ENCODE data around the gene PDE2A. TPM values are rescaled to one million over a fixed set of nuclear protein-coding genes. Genes with fewer than 3 reads are reported as not detected.
"Not testable (repeated sequence)": the region's sequence is repeated elsewhere in the genome, so short reads cannot be mapped to it uniquely, and the experiment has no call there.

PDE2A gene
- total RNA-seq, 1 experiment from 2014 or later, result 3.7 TPM

DNA sequence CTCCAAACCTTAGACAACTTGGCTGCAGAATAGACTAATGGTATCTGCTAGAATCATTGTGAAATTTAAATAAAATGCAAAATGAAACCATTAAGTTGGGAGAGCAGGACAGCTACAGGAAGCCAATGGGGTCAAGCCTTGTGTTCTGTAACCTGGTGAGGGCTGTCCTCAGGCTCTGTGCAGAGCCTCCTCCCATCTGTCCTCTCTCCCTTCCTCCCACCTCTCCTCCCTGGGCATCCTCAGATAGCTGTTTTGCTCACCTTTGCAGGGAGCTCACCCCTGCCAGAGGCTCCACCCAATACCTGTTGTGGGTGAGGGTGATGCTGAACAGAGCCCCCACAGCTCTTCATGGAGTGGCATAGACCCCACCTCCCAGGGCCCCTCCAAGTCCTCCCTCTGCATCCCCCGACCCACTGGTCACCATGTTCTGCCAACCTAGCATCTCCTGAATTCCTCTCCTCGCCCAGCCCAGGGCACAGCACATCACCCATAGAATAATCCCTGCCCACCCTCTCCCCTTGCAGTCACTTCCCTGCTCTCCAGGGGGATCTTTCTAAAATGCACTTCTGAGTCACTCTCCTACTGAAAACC is 100.3 kb downstream of the PDE2A start (continued):
- no peak for TF ChIP-seq NFYB (CRISPR knock-in tag; conservative IDR thresholded peaks at IDR 0.05; ENCODE audit: low read depth)
- TF ChIP-seq FOXK1 (CRISPR knock-in tag; IDR thresholded peaks at IDR 0.05), result no peak
- TF ChIP-seq ZNF416 (CRISPR knock-in tag; IDR thresholded peaks at IDR 0.05), result no peak
- TF ChIP-seq JUN (CRISPR knock-in tag; IDR thresholded peaks at IDR 0.05), result no peak
- no peak for TF ChIP-seq NR3C1 (CRISPR knock-in tag; conservative IDR thresholded peaks at IDR 0.05; ENCODE audit: low read depth)
- no peak for TF ChIP-seq NFE2L1 (CRISPR knock-in tag; IDR thresholded peaks at IDR 0.05)
- no peak for TF ChIP-seq SMAD4 (CRISPR knock-in tag; IDR thresholded peaks at IDR 0.05)
- no peak for TF ChIP-seq IRF2 (CRISPR knock-in tag; IDR thresholded peaks at IDR 0.05; ENCODE audit: borderline replicate concordance, low read depth)
- TF ChIP-seq SOX15 (CRISPR knock-in tag; IDR thresholded peaks at IDR 0.05), result no peak
- TF ChIP-seq, protein P1, sequence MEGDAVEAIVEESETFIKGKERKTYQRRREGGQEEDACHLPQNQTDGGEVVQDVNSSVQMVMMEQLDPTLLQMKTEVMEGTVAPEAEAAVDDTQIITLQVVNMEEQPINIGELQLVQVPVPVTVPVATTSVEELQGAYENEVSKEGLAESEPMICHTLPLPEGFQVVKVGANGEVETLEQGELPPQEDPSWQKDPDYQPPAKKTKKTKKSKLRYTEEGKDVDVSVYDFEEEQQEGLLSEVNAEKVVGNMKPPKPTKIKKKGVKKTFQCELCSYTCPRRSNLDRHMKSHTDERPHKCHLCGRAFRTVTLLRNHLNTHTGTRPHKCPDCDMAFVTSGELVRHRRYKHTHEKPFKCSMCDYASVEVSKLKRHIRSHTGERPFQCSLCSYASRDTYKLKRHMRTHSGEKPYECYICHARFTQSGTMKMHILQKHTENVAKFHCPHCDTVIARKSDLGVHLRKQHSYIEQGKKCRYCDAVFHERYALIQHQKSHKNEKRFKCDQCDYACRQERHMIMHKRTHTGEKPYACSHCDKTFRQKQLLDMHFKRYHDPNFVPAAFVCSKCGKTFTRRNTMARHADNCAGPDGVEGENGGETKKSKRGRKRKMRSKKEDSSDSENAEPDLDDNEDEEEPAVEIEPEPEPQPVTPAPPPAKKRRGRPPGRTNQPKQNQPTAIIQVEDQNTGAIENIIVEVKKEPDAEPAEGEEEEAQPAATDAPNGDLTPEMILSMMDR (IDR thresholded peaks at IDR 0.05), result no peak
- TF ChIP-seq, protein P2, sequence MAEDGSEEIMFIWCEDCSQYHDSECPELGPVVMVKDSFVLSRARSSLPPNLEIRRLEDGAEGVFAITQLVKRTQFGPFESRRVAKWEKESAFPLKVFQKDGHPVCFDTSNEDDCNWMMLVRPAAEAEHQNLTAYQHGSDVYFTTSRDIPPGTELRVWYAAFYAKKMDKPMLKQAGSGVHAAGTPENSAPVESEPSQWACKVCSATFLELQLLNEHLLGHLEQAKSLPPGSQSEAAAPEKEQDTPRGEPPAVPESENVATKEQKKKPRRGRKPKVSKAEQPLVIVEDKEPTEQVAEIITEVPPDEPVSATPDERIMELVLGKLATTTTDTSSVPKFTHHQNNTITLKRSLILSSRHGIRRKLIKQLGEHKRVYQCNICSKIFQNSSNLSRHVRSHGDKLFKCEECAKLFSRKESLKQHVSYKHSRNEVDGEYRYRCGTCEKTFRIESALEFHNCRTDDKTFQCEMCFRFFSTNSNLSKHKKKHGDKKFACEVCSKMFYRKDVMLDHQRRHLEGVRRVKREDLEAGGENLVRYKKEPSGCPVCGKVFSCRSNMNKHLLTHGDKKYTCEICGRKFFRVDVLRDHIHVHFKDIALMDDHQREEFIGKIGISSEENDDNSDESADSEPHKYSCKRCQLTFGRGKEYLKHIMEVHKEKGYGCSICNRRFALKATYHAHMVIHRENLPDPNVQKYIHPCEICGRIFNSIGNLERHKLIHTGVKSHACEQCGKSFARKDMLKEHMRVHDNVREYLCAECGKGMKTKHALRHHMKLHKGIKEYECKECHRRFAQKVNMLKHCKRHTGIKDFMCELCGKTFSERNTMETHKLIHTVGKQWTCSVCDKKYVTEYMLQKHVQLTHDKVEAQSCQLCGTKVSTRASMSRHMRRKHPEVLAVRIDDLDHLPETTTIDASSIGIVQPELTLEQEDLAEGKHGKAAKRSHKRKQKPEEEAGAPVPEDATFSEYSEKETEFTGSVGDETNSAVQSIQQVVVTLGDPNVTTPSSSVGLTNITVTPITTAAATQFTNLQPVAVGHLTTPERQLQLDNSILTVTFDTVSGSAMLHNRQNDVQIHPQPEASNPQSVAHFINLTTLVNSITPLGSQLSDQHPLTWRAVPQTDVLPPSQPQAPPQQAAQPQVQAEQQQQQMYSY (CRISPR knock-in tag; IDR thresholded peaks at IDR 0.05), result no peak
- TF ChIP-seq CREM (CRISPR knock-in tag; IDR thresholded peaks at IDR 0.05), result no peak
- no peak for TF ChIP-seq RORB (CRISPR knock-in tag; IDR thresholded peaks at IDR 0.05)
- no peak for TF ChIP-seq KAT7 (CRISPR knock-in tag; IDR thresholded peaks at IDR 0.05; ENCODE audit: borderline replicate concordance)

DNA sequence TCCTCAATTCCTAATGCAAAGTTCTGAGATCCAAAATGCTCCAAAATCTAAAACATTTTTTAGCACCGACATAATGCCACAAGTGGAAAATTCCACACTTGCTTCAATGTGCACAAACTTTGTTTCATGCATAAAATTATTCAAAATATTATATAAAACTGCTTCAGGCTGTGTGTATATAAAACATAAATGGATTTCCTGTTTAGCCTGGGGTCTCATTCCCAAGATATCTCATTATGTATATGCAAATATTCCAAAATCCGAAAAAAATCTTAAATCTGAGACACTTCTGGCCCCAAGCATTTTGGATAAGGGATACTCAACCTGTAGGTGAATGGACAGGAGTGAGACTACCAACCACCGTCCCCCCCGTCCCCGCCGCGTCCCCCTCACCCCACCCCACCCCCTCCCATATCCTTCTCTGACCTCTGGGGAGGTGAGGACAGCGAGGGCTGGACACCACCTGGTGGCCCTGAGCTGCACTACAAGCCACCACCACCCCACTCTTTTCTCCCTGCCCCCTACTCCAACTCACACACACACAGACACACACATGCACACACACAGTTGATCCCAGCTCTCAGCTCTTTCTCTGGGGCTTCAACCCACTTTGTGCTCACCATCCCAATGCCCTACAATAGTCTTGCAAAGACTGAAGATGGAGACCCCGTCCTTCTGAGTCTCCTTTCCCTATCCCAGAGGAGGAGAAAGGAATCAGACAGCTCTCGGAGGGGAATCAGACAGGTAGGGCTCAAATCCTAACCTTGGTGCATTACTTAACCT is 101.0 kb downstream of the PDE2A start:
- Mint-ChIP-seq H3K27ac (no peak overlapping the region), H3K9me3 (no peaks in the 10 kb centered on the region), H3K4me1 (peaks cover 4% of the 10 kb centered on the region; the same call in 1 of the 2 replicates), H3K4me3 (no peak overlapping the region), H3K36me3 (no peaks in the 10 kb centered on the region), H3K27me3 (ENCODE audit: low read depth) (peaks cover 21% of the 10 kb centered on the region)
- POLR2A ChIA-PET, result interaction anchor here (1.2 kb wide), 1 partner anchor 78 kb away, joined by 4 read pairs; no protein-coding TSS in a partner anchor
- DNase-seq (ENCODE audit: low spot score) (peak; percentile 78), ATAC-seq (peak; percentile 96)
- CTCF ChIA-PET, result interaction anchor here (0.5 to 2.9 kb wide), 45 partner anchors 10 to 645 kb away, joined by 3 to 144 read pairs (median 4); partner anchors contain the start of gene CLPB
- no peak for TF ChIP-seq SMAD3 (CRISPR knock-in tag; IDR thresholded peaks at IDR 0.05; ENCODE audit: borderline replicate concordance)
- TF ChIP-seq, protein P1 (IDR thresholded peaks at IDR 0.05), result peak; percentile 60

DNA sequence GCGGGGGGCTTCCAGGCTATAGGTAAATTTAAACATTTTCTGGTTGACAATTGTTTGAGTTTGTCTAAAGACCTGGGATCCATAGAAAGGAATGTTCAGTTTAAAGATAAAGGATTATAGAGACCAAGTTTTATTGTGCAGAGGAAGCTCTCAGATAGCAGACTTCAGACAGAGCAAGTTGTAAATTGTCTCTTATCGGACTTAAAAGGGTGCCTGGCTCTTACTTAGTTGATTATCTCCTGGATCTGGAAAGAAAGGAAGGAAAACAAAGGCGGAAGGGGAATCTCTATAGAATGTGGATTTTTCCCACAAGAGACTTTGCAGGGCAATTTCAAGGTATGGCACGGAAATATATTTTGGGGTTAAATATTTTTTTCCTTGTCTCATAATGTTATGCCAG is 101.7 kb downstream of the PDE2A start:
- ATAC-seq; H3K27ac Mint-ChIP-seq; H3K4me1 Mint-ChIP-seq; POLR2A ChIA-PET; DNase-seq (ENCODE audit: low spot score); H3K9me3 Mint-ChIP-seq; H3K36me3 Mint-ChIP-seq; H3K4me3 Mint-ChIP-seq: not testable (repeated sequence)
- CTCF ChIA-PET, result interaction anchor here (0.6 to 1.6 kb wide), 2 partner anchors 14 to 280 kb away, joined by 3 to 10 read pairs; no protein-coding TSS in a partner anchor
- H3K27me3 Mint-ChIP-seq (ENCODE audit: low read depth), result peaks cover 25% of the 10 kb centered on the region

Data from WTC11 (cell line).